ENCODE data around the gene ZFYVE26.
A peak's percentile ranks its signal among the peaks of the same experiment; 100 is the strongest.

ZFYVE26 gene

GRCh38 chr14:67762051-67762450 lies 54.3 kb downstream of the ZFYVE26 start:
- DNase-seq, result no peak
- intact Hi-C loops (cut with DNase I), result no loop called here

DNA sequence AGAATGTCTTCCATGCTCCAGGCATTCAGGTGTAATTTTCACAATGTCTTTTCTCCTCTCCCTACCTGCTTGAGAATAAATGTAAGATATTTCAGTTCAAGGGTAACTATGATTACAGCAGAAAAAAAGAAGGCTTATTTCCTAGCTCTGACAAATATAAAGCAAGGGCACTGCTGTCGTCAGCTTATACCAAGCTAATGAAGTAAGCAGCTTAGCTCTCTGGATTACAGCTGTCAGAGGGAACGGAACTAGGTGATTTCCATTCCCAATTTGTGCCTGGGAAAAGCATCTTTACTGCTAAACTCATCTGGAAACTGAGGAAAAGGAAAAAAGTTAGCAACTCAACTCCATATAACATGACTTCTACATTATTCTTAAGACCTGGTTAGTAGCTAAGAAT lies 56.5 kb downstream of the ZFYVE26 start:
- intact Hi-C loops (cut with DNase I), result no loop called here
- no peak for DNase-seq

DNA sequence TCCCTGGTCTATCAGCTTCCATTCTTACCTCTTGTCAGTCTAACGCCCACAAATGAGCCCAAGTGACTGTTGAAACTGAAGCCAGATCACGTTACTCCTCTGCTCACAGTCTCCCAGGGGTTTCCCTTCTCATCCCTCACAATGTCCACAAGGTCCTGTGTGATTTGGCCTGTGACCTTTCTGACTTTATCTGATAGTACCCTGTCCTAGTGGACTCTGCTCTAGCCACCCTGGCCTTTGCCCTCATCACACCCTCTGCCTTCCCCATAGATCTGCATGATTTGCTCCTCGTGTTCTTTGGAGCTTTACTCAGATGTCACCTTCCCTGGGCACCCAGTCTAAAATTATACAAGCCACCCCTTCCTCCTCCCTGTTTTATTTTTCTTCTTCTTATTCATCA lies 59.2 kb downstream of the ZFYVE26 start:
- intact Hi-C loops (cut with DNase I), result no loop called here
- no peak for DNase-seq

DNA sequence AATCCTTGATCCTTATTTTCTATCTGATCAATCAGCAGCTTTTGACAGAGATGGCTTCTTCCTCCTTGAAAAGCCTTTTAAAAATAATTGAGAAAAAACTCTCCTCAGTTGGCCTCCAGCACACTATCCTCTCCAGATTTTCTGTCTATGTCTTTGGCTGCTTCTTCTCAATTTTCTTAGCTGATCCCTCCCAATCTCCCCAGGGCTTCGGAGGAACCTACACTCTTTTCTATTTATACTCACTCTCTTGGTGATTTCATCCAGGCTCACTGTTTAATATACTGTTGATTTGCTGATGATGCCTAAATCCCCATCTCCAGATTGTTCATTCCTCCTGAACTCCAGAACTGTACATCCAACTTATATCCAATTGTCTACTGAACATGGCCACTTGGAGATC lies 59.9 kb downstream of the ZFYVE26 start:
- intact Hi-C loops (cut with DNase I), result no loop called here
- no peak for DNase-seq

GRCh38 chr14:67749341-67750084 lies 66.9 kb downstream of the ZFYVE26 start:
- DNase-seq, result no peak

DNA sequence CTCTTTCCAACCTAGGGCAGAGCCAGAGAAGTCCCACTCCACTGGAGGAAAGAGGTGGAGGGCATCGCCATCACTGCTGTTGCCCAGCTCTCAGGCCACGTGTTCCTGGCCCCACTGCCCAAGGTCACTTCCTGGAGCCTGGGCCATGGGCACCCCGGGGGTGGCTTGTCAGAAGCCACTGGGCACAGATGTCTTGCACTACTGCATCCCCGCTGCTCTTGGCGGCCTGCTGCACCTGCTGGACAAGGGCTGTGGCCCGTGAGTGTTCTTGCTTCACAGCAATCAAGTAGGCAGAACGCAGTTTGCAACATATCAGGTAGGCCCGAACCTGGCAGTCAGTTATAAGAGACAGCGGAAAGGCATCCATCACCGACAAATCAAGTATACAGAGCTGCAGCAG lies 68.1 kb downstream of the ZFYVE26 start:
- no peak for DNase-seq
- intact Hi-C loops (cut with DNase I), result no loop called here

More at GRCh38 chr14:67749341-67750084, 66.9 kb downstream of the ZFYVE26 start:
- intact Hi-C loops (cut with DNase I), result no loop called here

DNA sequence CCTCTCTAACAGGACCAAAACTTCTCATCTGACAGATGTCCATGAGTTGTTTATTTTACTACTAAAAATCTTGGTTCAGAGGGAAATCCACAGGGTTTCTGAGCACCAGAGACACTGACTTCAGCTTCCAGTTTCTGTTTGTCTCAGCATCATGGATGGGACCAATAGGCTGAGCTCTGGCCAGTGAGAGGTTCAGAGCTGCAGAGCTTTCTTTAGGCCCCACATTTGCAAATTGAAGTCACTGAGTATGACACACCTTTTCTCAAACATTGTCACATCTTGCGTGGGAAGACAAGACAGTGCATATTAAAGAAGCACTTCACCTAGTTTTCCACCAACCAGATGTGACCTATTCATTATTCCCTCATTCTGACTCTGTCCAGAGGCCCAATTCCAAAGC lies 69.5 kb downstream of the ZFYVE26 start:
- DNase-seq, result no peak
- intact Hi-C loops (cut with DNase I), result no loop called here

GRCh38 chr14:67744046-67744445 lies 72.3 kb downstream of the ZFYVE26 start:
- intact Hi-C loops (cut with DNase I), result no loop called here
- DNase-seq, result no peak

- no peak for DNase-seq
- intact Hi-C loops (cut with DNase I), result no loop called here
These were observed 77.5 kb downstream of the ZFYVE26 start for GRCh38 chr14:67738740-67739504.

- no peak for DNase-seq
- intact Hi-C loops (cut with DNase I), result no loop called here
These were observed 79.6 kb downstream of the ZFYVE26 start for GRCh38 chr14:67736771-67737170.

GRCh38 chr14:67735336-67736147 lies 80.8 kb downstream of the ZFYVE26 start:
- no peak for DNase-seq
- intact Hi-C loops (cut with DNase I), result no loop called here

DNA sequence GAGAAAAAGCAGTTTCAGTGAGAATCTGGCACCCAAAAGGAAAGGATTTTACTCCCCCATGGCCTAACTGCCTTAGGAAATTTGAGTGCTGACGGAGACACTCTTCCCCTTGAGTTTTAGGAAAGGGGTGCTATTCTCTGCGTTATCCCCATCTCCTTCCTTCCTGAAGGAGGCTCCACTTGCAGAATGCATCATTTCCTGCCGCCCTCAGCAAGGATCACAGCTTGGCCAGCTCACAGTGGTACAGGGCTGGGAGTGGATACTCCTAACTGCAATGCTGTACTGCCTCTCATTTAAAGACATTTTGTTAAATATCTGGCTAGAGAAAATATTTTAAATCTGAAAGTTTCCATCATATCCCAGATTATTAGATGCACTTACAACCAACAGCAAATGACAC lies 81.7 kb downstream of the ZFYVE26 start:
- no peak for DNase-seq
- intact Hi-C loops (cut with DNase I), result no loop called here

GRCh38 chr14:67733616-67734015 lies 82.8 kb downstream of the ZFYVE26 start:
- no peak for DNase-seq
- intact Hi-C loops (cut with DNase I), result no loop called here

DNA sequence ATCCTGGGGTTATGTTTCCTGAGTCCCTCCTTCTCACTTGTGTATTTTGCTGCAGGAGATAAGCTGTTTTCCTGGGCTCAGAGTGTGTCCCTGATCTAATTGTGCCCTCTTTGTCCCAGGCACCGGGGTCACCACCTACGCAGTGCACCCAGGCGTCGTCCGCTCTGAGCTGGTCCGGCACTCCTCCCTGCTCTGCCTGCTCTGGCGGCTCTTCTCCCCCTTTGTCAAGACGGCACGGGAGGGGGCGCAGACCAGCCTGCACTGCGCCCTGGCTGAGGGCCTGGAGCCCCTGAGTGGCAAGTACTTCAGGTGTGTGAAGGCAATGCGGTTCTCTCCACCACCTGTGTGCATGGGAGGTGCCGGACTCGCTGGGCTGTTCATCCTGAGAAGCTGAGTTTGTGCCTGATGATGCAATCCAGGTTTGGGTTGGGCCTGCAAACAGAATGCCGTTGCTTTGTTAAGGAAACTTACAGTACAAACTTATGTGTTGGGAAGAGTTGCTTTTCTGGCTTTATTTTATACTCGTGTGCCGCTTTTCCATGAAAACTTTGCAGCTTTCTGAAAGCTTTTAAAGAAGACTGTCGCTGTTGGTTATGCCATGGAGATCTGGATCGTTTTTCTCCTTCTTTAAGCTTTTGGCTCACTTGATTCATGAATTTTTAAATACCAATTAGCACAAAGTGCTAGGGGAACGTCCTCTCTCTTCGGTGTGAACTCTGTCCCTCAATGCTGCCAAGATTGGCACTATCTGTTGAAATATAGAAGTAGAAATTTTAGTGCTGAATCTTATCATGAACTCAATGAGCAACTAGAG lies 87.1 kb downstream of the ZFYVE26 start:
- DNase-seq, result no peak
- intact Hi-C loops (cut with DNase I), result no loop called here

DNA sequence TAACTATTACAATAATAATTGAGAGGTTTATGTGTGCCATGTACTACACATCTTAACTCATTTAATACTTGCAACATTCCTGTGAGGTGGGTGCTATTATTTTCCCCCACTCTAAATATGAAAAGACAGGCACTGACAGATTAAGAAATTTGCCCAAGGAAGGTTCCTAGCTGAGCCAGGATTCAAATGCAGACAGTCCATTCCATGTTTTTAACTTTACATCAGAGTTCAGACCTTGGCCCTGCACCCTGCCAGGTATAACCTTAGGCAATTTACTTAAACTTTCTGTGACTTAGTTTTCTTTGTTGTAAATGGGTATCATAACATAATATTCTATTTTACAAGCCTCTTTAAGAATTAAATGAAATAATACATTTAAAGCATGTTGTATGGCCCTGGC lies 88.1 kb downstream of the ZFYVE26 start:
- no peak for DNase-seq
- intact Hi-C loops (cut with DNase I), result no loop called here

GRCh38 chr14:67727361-67727760 lies 89.0 kb downstream of the ZFYVE26 start:
- intact Hi-C loops (cut with DNase I), result no loop called here
- DNase-seq, result no peak

DNA sequence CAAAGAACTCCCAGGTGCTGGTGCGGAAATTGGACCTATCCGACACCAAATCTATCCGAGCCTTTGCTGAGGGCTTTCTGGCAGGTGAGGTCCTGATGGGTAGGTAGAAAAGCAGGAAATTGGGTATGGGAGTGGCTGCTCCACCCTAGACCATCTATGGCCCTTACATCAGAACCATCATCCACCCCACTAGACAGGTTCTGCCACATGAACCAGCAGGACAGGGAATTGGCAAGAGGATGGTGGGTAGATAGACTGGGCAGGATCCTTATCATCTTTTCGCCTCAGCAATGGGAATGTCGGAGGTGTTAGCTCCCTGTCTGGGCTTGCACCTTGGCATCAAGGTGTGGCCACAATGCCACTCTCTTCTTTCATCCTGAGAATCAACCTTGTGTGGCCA lies 91.2 kb downstream of the ZFYVE26 start:
- intact Hi-C loops (cut with DNase I), result no loop called here
- no peak for DNase-seq

GRCh38 chr14:67722293-67722692 lies 94.1 kb downstream of the ZFYVE26 start:
- intact Hi-C loops (cut with DNase I), result no loop called here
- peak; percentile 32 to 94 (median 63) for DNase-seq

DNA sequence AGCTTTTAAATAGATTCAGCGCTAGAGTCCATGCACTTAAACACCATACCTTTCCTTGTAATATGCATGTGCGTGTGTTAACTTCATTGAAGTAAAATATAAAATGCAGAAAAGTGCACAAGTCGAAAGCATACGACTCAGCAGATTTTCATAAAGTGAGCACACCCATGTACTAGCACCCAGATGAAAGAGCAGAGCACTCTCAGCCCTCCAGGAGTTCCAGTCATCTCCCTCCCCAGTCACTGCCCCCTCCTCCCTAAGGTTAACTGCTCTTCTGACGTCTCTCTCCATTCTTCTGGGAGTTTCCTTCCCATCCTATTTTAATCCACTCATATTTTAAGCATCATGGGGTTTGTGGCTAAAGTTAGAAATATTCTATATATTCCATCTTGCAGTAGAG lies 94.5 kb downstream of the ZFYVE26 start:
- intact Hi-C loops (cut with DNase I), result no loop called here
- no peak for DNase-seq

- DNase-seq, result no peak
- intact Hi-C loops (cut with DNase I), result no loop called here
These were observed 96.5 kb downstream of the ZFYVE26 start for GRCh38 chr14:67719866-67720265.
